GM12874 (cell line): ENCODE data around the gene DHRS4L2.
"Not testable (repeated sequence)": the region's sequence is repeated elsewhere in the genome, so short reads cannot be mapped to it uniquely, and the experiment has no call there.

Experiments
- TF ChIP-seq, protein P1 (sequence below): IDR thresholded peaks from 2 replicates; pipeline ENCODE4 v1.5.1; 2011; ENCODE audit warnings: low read depth, mild to moderate bottlenecking, control low read depth, low read length, moderate library complexity; ENCODE audit not compliant: insufficient read depth

Gene DHRS4L2

DNA sequence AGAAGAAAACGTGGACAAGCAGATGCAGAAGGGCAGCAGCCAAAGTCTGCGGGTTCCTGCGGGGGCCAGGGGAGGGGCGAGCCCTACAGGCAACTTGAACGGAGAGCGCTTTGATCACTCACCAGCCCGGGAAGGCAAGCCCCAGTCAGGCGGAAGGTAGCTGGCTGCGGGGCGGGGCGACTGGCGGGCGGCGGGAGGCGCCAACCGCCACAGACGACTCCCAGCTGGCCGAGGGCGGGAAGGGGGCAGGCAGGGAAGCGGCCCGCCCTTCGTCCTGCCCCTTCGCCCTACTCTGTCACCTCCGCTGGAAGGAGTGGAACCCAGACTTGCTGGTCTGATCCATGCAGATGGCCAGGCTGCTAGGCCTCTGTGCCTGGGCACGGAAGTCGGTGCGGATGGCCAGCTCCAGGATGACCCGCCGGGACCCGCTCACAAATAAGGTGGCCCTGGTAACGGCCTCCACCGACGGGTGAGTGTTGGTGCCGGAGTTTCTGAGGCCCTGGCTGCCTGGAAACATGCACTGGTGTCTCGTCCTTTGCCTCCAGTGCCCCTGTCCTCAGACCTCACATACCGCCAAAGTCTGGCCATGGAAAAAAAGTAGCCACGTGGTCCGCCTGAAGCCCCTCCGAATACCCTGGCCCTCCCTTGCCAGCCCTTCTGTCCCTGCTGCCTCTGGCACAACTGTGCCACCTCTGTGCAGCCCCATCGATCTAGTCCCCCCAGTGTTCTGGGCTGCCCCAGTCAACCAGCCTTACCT is at the start of gene DHRS4L2:
DHRS4L2 (plus strand) TSS at position 323 of the 757 bp plus-strand sequence; CDS start at position 342, 19 bp downstream.
- TF ChIP-seq, protein P1, sequence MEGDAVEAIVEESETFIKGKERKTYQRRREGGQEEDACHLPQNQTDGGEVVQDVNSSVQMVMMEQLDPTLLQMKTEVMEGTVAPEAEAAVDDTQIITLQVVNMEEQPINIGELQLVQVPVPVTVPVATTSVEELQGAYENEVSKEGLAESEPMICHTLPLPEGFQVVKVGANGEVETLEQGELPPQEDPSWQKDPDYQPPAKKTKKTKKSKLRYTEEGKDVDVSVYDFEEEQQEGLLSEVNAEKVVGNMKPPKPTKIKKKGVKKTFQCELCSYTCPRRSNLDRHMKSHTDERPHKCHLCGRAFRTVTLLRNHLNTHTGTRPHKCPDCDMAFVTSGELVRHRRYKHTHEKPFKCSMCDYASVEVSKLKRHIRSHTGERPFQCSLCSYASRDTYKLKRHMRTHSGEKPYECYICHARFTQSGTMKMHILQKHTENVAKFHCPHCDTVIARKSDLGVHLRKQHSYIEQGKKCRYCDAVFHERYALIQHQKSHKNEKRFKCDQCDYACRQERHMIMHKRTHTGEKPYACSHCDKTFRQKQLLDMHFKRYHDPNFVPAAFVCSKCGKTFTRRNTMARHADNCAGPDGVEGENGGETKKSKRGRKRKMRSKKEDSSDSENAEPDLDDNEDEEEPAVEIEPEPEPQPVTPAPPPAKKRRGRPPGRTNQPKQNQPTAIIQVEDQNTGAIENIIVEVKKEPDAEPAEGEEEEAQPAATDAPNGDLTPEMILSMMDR: not testable (repeated sequence)

DNA sequence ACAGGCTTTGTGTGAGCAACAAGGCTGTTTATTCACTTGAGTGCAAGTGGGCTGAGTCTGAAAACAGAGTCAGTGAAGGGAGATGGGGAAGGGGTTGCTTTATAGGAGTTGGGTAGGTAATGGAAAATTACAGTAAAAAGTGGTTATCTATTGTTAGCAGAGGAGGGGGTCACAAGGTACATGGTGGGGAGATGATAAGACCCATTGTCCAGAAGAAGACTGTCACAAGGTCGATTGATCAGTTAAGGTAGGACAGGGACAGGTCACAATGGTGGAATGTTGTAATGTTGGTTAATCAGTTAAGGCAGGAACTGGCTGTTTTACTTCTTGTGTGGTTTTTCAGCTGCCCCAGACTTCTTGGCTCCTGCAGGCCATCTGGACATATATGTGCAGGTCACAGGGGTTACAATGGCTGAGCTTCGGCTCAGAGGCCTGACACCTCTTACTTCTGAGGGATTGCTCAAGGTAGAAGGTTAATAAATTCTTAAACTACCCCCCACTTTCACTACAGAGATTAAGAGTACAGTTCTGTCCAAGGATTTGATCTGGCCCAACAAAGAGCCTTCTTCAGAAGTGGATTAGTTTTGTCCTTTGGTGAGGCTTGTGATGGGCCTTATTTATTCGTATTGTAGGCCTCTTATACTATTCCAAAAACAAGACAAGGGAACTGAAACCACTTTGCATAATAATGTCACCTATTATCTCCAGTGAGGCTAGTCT is 49.0 kb upstream of the DHRS4L2 start:
- TF ChIP-seq, protein P1: no peak

DNA sequence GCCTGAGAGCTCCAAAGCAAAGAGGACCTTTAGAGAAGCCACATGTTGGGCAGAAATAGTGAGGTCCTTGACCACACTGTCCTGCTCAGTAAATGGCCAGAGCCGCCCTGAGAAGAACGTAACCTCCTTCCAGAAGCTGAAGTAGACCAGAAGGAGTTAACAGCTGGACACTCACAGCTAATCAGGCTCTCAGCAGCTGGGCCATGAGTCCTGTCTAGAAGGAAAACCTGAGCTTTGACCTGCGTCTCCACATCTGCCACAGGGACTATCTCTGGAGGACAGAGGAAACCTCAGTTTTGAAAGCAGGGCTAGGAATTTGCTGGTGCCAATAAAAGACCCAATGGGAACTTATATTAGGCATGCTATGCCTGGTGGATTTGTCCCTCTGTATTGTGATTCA is 47.5 kb upstream of the DHRS4L2 start:
- TF ChIP-seq, protein P1: no peak

DNA sequence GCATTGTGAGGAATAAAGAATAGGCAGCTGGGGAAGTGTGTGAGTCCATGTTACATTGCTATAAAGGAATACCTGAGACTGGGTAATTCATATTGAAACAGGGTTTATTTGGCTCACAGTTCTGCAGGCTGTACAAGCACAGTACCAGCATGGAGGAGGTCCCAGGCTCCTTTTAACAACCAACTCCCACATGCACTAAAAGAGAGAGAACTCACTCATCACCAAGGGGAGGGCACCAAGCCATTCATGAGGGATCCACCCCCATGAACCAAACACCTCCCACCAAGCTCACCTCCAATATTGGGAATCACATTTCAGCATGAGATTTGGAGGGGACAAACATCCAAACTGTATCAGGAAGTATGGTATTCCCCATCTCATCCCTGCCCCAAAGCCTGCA is 47.1 kb upstream of the DHRS4L2 start:
- TF ChIP-seq, protein P1: no peak

DNA sequence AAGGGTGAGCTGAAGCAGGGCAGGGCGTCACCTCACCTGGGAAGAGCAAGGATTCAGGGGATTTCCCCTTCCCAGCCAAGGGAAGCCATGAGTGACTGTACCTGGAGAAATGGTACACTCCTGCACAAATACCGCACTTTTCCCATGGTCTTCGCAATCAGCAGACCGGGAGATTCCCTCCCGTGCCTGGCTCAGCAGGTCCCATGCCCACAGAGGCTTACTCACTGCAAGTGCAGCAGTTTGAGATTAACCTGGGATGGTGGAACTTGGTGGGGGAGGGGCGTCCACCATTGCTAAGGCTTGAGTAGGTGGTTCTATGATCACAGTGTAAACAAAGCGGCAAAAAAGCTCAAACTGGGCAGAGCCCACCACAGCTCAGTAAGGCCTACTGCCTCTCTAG is 46.1 kb upstream of the DHRS4L2 start:
- TF ChIP-seq, protein P1: no peak

DNA sequence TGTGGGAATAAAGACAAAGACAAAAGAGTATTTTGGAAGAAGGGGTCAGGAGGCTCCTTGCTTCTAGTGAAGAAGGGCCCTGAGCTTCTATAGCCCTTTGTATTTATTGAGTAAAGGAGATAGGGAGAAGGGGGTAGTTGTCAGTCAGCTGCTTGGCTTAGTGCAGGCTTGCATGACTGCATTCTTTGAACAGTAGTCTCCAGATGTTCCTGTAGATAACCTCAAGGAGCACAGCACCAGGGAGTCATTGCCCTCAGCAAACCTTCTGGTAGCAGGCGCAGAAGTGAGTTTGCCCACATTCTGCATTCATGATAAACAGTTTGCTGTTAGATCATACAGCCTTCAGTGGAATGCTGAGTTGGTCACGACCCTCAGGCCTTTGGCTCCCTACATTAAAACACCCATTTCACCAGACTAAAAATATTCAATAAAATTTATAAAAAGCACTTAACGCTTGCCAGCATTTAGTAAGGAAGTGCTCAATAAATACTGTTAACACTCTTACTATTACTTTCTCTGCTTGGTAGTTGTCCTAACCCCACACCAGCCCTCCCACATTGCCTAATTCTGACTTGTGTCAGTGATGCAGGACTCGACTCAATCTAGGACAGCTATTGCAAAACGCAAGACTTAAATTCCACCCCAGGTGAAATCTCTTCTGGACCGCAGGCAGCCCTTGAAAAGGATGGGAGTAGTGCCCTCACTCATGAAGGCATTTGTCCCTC is 38.2 kb upstream of the DHRS4L2 start:
- TF ChIP-seq, protein P1: no peak

DNA sequence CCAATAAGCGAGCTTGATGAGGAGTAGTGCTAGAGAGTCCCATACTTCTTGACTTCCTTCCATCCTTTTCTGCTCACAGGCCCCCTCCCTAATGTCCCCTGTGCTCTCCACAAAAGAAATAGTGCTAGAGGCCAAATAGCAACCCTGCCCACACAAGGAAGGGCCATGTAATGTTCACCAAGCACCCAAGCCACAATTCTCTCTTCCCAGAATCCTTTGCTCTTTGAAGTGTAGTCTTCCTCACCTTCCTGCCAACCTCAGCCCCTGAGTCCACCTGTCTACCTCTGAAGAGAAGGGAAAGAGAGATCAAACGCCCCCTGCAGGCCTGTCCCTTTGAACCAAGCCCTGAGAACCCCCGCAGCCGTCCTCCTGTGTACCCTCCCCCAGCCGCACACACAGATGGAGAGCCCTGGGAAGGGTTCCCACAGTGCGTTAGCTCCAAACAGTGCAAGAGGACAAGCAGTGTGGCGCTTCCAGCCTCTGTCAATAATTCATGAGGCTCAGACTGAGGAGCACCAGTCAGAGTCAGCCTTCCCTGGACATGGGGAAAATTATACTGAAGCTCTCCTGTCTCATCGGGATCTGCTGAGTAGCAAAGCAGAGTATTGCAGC is 37.0 kb upstream of the DHRS4L2 start:
- TF ChIP-seq, protein P1: no peak
